Measurements from ENCODE around the gene TBC1D5.
"Not testable (repeated sequence)": the region's sequence is repeated elsewhere in the genome, so short reads cannot be mapped to it uniquely, and the experiment has no call there.

The TBC1D5 gene

GRCh38 chr3:17583530-17583929, 158.9 kb downstream of the TBC1D5 start:
- no peak for DNase-seq

GRCh38 chr3:17581421-17582080, 160.9 kb downstream of the TBC1D5 start:
- no peak for DNase-seq

- no peak for DNase-seq
Observed at GRCh38 chr3:17580901-17581300, 161.5 kb downstream of the TBC1D5 start.

DNA sequence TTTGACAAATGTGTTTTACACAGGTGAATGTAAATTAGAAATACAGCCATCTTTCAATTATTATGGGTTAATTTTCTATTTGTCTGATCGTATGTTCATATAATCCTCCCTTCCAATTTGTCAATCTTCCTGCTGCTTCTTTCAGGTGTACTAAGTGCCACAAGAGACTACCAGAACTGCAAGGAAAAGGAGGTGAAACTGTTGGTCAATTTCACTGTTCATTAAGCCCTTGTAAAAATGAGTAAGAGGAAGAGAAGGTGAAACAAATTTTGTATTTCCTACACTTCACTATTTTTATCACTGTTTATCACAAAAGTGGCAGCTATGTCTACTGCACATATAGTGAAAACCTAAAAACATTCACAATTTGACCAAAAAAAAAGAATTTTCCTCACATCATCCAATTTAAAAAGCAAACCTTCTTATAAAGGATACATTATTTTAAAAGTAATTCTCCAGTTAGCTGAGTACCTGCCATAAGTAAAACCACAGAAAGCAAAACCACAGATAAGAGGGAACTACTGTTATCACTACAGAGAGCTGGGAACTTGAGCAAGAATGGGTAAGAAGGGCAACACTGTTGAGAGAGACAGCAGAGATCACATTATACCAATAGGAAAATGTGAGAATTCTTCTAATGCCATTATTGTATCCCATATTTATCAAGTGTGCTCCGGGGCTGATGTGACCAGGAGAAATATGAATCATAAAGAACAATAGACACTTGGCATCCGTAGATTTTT, 163.0 kb downstream of the TBC1D5 start:
- no peak for DNase-seq

GRCh38 chr3:17577796-17578520, 164.5 kb downstream of the TBC1D5 start:
- no peak for DNase-seq

DNA sequence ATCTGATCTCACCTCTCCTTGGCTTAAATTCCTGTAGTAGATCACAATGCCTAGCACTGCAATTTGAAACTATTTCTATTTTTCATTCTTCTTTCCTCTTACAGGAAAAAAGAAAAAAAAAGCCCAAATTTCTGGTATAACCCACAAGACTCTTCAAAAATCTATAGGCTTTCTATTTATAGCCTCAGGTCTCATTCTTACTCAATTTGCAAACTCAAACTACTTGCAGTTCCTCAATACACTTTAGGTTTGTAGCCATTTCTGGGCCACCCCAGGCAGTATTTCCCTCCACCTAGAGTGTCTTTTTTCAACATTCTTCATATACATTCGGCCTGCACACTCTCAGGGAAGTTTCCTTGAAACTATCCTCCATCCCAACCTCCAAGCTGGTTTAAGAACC, 169.0 kb downstream of the TBC1D5 start:
- DNase-seq: no peak

DNA sequence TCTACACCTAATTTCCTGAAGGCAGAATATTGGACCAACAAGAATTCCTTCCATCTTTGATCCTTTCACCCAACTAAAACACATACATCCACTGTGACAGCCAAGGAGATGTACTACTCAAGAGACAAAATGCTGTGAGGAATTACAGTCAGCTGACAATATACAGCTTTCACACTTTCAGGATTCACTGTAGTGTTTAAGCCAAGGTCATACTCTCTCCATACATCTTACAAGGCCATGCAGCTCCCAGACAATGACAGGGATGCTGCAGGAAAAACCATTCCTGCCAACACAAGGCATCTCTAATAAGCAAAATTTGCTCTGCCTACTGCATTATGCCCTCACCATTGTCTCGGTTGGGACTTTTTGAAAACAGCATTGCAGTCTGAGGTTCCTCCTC, 170.7 kb downstream of the TBC1D5 start:
- DNase-seq: no peak

DNA sequence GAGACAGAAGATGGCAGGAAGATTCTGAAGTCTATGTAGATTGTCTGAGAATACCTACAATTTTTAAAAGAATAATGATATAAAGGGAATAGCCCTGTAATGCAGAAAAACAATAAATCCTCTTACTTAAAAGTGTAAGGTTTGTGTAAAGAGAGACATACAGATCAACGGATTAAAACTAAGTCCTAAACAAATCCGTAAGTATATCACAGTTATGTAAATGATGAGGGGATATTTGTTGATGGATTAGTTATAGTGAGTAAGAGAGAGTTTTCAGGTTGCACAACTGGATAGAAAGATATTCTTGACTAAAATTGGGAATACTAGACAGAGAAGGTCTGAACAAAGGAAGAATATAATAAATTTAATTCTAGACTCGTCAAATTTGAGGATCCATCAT, 179.6 kb downstream of the TBC1D5 start:
- DNase-seq: no peak

DNA sequence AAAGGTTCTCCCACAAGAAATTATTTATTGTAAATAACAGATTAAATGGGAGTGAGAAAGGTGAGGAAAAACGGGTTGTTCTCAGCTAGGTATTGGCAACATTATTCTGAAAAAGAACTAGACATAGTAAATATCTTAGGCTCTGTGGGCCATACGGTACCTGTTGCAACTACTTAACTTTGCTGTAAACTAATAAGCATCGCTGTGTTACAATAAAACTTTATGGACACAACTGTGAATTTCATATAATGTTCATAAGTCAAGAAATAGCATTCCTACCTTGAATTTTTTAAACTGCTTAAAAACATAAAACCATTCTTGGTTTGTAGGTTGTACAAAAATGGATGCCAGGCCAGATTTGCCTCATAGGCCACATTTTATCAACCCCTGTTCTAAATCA, 183.9 kb downstream of the TBC1D5 start:
- no peak for DNase-seq

DNA sequence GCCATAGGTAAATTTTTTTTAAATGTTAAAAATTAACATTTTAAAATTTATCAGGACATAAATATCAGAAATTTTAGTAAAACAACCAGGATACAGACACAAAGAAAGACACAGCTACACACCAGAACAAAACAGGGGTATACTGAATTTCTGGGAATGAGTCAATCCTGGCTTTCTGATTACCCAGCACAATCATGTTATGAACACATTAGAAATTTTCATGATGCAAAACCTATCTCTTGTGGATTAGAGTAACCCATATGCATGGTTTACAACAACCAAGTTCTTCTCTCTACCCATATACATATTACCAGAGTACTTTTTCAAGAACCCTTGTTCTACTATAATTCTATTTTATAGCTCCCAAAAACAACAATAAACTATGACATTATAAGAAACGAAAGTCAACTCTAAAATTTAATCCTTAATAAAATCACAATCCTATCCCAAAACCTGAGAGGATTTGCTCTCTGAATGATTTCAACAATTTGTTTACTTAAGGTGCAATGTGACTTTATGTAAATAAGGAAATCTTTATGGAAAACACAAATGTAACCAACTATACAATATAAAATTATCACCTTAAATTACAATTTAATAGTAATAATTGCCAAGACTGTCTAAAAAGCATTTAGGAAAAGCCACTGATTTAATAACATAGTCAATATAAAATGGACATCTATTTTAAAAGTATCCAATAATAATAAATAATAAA, 184.5 kb downstream of the TBC1D5 start:
- no peak for DNase-seq

DNA sequence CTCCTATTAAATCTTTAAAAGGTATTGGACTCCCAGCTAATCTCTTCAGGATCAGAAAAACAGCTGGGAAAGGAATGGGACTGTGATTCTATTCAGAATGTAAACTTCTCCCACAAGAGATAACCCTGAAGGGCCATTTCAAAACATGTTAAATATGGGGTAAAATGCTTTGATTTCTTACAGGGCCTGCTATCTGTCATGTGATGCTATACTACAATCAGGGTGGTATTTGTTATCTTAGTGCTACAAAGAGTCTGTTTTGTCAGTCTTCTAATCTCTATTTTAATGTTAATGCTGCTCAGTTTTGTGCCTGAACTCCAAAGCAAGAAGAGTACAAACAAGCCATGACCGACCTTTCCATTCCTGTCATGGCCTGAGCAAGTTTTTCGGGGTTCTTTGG, 186.9 kb downstream of the TBC1D5 start:
- DNase-seq: no peak

- DNase-seq: no peak
Observed at GRCh38 chr3:17554078-17554477, 188.4 kb downstream of the TBC1D5 start.

DNA sequence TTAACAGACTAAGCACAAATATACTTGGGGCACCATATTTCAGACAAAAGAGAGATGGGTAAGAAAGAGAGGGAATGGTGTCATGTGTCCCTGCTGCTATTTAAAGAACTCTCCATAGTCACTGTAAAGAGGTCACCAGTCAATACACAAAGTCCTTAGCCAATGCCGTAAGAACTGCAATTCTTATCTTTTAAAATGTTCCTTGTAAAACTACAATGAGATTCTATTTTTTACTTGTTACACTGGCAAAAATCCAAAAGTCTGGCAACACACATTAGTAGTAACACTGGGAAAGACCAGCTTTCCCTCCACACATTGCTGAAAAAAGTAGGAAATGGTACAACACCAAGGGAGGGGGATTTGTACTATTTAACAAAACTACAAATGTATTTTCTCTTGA, 189.4 kb downstream of the TBC1D5 start:
- DNase-seq: no peak

DNA sequence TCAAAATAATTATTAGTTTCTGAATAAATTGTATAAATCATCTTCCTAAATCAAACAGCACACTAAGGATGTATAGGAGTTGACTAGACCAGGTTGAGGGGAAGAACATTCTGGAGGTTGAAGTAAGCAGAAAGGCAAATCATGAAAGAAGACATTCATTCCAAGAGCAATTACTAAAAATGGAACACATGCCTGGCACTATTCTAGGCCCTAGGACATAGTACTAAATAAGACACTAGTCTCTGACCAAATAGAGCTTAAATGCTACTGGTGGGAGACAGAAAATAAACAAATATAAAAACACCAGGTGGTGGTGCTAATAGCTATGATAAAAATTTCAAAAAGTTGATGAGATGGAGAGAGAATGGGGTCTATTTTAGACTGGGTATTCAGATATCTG, 190.1 kb downstream of the TBC1D5 start:
- no peak for DNase-seq

- DNase-seq: no peak
Observed at GRCh38 chr3:17551895-17552294, 190.5 kb downstream of the TBC1D5 start.

DNA sequence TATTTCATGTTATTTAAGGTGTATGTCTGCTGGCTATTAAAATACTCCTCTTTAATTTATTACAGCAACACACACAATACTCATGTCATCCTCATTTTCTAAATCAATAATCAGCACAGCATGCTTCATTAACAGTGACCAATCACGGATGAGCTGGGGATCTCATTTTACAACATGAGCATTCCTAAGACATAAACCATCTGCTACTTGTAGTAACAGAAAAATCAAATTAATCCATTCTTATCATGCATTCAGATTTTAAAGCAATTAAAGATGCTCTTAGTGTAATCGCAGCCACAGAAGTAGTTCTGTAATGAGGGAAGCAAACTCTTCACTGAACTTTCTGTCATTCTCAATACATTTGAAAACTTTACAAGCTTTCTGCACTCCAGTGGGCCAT, 191.1 kb downstream of the TBC1D5 start:
- DNase-seq: no peak

DNA sequence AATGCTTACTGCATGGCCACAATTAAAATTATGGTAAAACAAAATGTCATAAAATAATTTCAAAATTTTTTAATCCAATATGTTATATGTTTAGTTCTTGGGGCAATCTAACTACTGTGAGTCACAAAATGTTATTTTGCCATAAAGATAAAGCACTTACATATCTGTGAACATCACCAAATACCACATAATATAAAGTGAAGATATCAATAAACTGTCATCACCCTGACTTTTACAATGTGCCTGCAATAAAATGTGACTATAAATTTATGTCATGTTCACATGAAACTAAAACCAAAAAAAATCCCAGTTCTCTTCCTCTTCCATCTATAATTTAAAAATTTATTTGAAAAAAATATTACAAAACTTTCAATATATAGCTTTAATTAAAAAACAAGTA, 191.8 kb downstream of the TBC1D5 start:
- no peak for DNase-seq

DNA sequence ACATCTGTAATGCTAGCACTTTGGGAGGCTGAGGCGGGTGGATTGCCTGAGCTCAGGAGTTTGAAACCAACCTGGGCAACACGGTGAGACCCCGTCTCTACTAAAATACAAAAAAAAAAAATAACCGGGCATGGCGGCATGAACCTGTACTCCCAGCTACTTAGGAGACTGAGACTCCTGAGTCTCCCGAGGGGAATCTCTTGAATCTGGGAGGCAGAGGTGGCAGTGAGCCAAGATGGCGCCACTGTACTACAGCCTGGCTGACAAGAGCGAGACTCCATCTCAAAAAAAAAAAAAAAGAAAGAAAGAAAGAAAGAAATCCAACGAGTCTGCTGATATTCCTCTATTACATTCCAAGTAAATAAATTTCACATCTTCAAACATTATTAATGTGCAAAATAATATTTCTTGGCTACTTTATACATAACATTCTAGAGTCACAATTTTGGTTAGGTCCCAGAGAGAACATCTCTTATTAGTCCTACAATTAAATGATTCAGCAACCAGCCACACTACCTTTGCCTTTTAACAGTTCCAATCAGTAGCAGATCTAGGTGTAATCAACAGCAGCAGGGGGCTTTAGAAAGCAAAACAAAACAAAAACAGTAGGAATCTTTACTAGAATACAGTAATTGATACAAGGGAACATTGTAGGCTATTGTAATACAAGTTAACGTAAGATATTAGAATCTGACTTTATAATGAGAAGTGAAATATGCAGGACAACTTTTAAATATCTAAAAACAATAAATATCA, 195.8 kb downstream of the TBC1D5 start:
- DNase-seq: no peak

GRCh38 chr3:17544632-17545031, 197.8 kb downstream of the TBC1D5 start:
- DNase-seq: no peak

- no peak for DNase-seq
Observed at GRCh38 chr3:17542591-17542990, 199.8 kb downstream of the TBC1D5 start.

DNA sequence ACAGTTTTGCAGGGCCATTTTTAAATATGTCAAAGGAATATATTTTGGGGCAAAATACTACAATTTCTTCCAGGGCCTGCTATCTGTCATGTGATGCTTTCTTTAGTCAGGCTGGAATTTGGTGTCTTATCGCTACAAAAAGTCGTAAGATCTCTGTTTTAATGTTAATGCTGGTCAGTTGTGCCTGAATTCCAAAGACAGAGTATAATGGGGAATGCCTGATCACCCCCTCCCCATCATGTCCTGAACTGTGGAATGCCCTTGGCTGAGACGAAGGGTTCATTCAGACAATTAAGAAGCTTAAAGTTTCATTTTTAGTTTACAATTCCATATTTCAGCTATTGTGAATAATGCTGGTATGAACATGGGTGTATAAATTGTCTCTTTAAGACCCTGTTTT, 203.0 kb downstream of the TBC1D5 start:
- DNase-seq: no peak

DNA sequence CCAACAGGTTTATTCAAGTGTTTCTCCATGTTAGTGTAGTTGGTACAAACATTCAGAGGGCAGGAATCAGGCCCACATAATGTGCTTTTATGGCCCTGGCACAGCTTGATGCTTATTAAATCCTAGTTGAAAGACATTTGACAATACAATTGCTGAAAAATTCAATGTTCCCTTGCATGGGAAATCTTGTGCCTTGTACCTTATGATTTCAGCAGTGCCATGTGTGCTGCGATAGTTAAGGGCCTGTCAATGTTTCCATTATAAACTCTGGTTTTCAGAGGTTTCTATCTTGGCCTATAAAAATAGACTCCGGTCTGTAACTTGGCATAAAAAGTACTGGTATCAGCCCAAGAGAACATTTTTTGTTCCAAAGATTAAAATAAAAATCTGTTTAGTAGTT, 207.2 kb downstream of the TBC1D5 start:
- DNase-seq: no peak

DNA sequence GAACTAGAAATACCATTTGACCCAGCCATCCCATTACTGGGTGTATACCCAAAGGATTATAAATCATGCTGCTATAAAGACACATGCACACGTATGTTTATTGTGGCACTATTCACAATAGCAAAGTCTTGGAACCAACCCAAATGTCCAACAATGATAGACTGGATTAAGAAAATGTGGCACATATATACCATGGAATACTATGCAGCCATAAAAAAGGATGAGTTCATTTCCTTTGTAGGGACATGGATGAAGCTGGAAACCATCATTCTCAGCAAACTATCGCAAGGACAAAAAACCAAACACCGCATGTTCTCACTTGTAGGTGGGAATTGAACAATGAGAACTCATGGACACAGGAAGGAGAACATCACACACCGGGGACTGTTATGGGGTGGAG, 210.0 kb downstream of the TBC1D5 start:
- not testable (repeated sequence) for DNase-seq
